Calu3 (cell line): ENCODE measurements around the gene SND1. TPM values are rescaled to one million over a fixed set of nuclear protein-coding genes. Genes with fewer than 3 reads are reported as not detected.
A peak's percentile ranks its signal among the peaks of the same experiment; 100 is the strongest.

Source experiments
- BruUV-seq: library from RNA; stranded (reverse); fragments of 400-500 nt; replicated peaks from 2 replicates; lab custom pipeline; 2021; lab: Mats Ljungman, UMichigan
- CTCF ChIA-PET: fragments of 300-600 bp; sonication (Branson Sonifier 250); formaldehyde crosslinking; loops from one replicate; lab custom pipeline; 2022; ENCODE audit warnings: antibody characterized with exemption; lab: Charles Lee
- DNase-seq: peaks from one replicate; pipeline ENCODE4 v3.0.0; 2022
- H3K27ac Mint-ChIP-seq: one replicate; pipeline ENCODE4 v1.8.0; 2022; ENCODE audit warnings: mixed read lengths; ENCODE audit not compliant: unreplicated experiment
- H3K27me3 Mint-ChIP-seq: one replicate; pipeline ENCODE4 v1.8.0; 2022; ENCODE audit warnings: mixed read lengths; ENCODE audit not compliant: unreplicated experiment
- H3K36me3 Mint-ChIP-seq: one replicate; pipeline ENCODE4 v1.8.0; 2022; ENCODE audit warnings: mild to moderate bottlenecking, moderate library complexity, mixed read lengths; ENCODE audit not compliant: insufficient read depth, unreplicated experiment
- H3K4me1 Mint-ChIP-seq: one replicate; pipeline ENCODE4 v1.8.0; 2022; ENCODE audit warnings: mild to moderate bottlenecking, low read depth, mixed read lengths; ENCODE audit not compliant: unreplicated experiment
- H3K4me3 Mint-ChIP-seq: one replicate; pipeline ENCODE4 v1.8.0; 2022; ENCODE audit warnings: mild to moderate bottlenecking, low read depth, moderate library complexity, mixed read lengths; ENCODE audit not compliant: unreplicated experiment
- H3K9me3 Mint-ChIP-seq: one replicate; pipeline ENCODE4 v1.8.0; 2022; ENCODE audit warnings: low read depth, mixed read lengths; ENCODE audit not compliant: unreplicated experiment
- intact Hi-C: fragments of 100-400 bp; cut with micrococcal nuclease; formaldehyde crosslinking; loops from one replicate; pipeline ENCODE4 v1.10.0; 2022; ENCODE audit not compliant: unreplicated experiment
- total RNA-seq: library from RNA; stranded (reverse); gene quantifications from 2 replicates; pipeline ENCODE4 v1.2.3, GENCODE V29; 2022
- TF ChIP-seq, protein P1 (sequence below): fragments of 200-600 bp; IDR thresholded peaks from one replicate; pipeline ENCODE4 v1.8.0; 2022; ENCODE audit warnings: antibody characterized with exemption; ENCODE audit not compliant: unreplicated experiment

Gene SND1
- total RNA-seq, 1 experiment from 2014 or later = 205 TPM

GRCh38 chr7:127907110-127908040 lies 255.4 kb downstream of the SND1 start:
- CTCF ChIA-PET = no interaction called here
- BruUV-seq = no TSS peak
- H3K36me3 Mint-ChIP-seq = peaks cover 18% of the 10 kb centered on the region
- H3K4me1 Mint-ChIP-seq = peaks cover 37% of the 10 kb centered on the region
- TF ChIP-seq, protein P1, sequence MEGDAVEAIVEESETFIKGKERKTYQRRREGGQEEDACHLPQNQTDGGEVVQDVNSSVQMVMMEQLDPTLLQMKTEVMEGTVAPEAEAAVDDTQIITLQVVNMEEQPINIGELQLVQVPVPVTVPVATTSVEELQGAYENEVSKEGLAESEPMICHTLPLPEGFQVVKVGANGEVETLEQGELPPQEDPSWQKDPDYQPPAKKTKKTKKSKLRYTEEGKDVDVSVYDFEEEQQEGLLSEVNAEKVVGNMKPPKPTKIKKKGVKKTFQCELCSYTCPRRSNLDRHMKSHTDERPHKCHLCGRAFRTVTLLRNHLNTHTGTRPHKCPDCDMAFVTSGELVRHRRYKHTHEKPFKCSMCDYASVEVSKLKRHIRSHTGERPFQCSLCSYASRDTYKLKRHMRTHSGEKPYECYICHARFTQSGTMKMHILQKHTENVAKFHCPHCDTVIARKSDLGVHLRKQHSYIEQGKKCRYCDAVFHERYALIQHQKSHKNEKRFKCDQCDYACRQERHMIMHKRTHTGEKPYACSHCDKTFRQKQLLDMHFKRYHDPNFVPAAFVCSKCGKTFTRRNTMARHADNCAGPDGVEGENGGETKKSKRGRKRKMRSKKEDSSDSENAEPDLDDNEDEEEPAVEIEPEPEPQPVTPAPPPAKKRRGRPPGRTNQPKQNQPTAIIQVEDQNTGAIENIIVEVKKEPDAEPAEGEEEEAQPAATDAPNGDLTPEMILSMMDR = no peak
- H3K27me3 Mint-ChIP-seq = no peaks in the 10 kb centered on the region
- H3K27ac Mint-ChIP-seq = peak overlapping the region; percentile 33
- DNase-seq = no peak
- intact Hi-C loops = no loop called here
- H3K4me3 Mint-ChIP-seq = no peak overlapping the region
- H3K9me3 Mint-ChIP-seq = no peaks in the 10 kb centered on the region

GRCh38 chr7:127908430-127909258 lies 256.6 kb downstream of the SND1 start:
- H3K36me3 Mint-ChIP-seq = peaks cover 13% of the 10 kb centered on the region
- DNase-seq = no peak
- peaks cover 37% of the 10 kb centered on the region for H3K4me1 Mint-ChIP-seq
- no peak overlapping the region for H3K27ac Mint-ChIP-seq
- intact Hi-C loops = no loop called here
- no TSS peak for BruUV-seq
- H3K27me3 Mint-ChIP-seq = no peaks in the 10 kb centered on the region
- no peak overlapping the region for H3K4me3 Mint-ChIP-seq
- TF ChIP-seq, protein P1 = no peak
- CTCF ChIA-PET = no interaction called here
- H3K9me3 Mint-ChIP-seq = no peaks in the 10 kb centered on the region

DNA sequence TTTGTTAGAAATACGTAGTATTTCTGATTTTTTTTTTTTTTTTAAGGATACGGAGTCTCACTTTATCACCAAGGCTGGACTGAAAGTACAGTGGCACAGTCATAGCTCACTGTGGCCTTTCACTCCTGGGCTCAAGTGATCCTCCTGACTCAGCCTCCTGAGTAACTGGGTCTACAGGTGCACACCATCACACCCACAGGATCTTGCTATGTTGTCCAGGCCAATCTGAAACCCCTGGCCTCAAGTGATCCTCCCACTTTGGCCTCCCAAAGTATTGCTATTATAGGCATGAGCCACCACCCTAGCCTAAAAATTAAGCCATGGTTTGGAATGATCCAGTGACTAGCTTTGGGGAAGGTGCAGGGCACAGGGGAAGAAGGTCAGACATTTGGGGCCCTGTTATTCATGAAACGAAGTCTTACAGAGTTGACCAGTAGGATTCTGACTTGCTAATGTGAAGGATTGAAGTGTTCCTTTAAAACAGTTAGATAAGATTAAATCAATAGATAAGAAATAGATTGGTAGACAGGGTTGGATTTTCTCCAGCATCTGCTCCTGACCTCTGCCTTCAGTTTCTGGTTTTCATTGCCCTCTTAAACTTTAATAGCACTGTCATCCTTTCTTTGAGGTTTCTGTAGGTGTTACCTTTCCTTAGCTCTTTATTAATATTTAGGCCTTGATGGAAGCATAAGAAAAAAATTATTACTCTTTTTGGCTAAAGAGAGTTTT lies 257.6 kb downstream of the SND1 start:
- no peaks in the 10 kb centered on the region for H3K9me3 Mint-ChIP-seq
- BruUV-seq = no TSS peak
- H3K27me3 Mint-ChIP-seq = no peaks in the 10 kb centered on the region
- CTCF ChIA-PET = no interaction called here
- TF ChIP-seq, protein P1 = no peak
- peaks cover 13% of the 10 kb centered on the region for H3K36me3 Mint-ChIP-seq
- intact Hi-C loops = no loop called here
- no peak overlapping the region for H3K27ac Mint-ChIP-seq
- H3K4me3 Mint-ChIP-seq = no peak overlapping the region
- DNase-seq = no peak
- peaks cover 37% of the 10 kb centered on the region for H3K4me1 Mint-ChIP-seq

- intact Hi-C loops = no loop called here
- DNase-seq = no peak
- TF ChIP-seq, protein P1 = no peak
- CTCF ChIA-PET = no interaction called here
- no peak overlapping the region for H3K4me3 Mint-ChIP-seq
- no TSS peak for BruUV-seq
- no peaks in the 10 kb centered on the region for H3K27me3 Mint-ChIP-seq
- peaks cover 29% of the 10 kb centered on the region for H3K4me1 Mint-ChIP-seq
- H3K27ac Mint-ChIP-seq = no peak overlapping the region
- H3K36me3 Mint-ChIP-seq = peaks cover 13% of the 10 kb centered on the region
- no peaks in the 10 kb centered on the region for H3K9me3 Mint-ChIP-seq
Observed at GRCh38 chr7:127910670-127911069, 258.7 kb downstream of the SND1 start.
